ENCODE data around the gene ACOT8.

The ACOT8 gene

GRCh38 chr20:45826381-45827019 is 30.7 kb downstream of the ACOT8 start:
- no peaks in the 10 kb centered on the region for H3K36me3 ChIP-seq (ENCODE audit: insufficient read depth)
- H3K9ac ChIP-seq = no peak overlapping the region

GRCh38 chr20:45823949-45824835 is 33.0 kb downstream of the ACOT8 start:
- H3K4me1 ChIP-seq (ENCODE audit: low read depth, poor library complexity, severe bottlenecking) = no peaks in the 10 kb centered on the region
- H3K4me3 ChIP-seq (IDR thresholded peaks at IDR 0.05; ENCODE audit: insufficient read depth, low read depth, low read length) = no peak overlapping the region
- no peaks in the 10 kb centered on the region for H3K27me3 ChIP-seq (ENCODE audit: insufficient read depth, low read depth)
- no peak overlapping the region for H3K4me2 ChIP-seq
- no peaks in the 10 kb centered on the region for H3K79me2 ChIP-seq (ENCODE audit: insufficient read depth, low read depth)
- H3K27ac ChIP-seq = no peak overlapping the region
- H3K36me3 ChIP-seq (ENCODE audit: insufficient read depth) = no peaks in the 10 kb centered on the region
- no peak overlapping the region for H3K9ac ChIP-seq
- H4K20me1 ChIP-seq (ENCODE audit: insufficient read depth) = no peaks in the 10 kb centered on the region
- TF ChIP-seq, protein P1, sequence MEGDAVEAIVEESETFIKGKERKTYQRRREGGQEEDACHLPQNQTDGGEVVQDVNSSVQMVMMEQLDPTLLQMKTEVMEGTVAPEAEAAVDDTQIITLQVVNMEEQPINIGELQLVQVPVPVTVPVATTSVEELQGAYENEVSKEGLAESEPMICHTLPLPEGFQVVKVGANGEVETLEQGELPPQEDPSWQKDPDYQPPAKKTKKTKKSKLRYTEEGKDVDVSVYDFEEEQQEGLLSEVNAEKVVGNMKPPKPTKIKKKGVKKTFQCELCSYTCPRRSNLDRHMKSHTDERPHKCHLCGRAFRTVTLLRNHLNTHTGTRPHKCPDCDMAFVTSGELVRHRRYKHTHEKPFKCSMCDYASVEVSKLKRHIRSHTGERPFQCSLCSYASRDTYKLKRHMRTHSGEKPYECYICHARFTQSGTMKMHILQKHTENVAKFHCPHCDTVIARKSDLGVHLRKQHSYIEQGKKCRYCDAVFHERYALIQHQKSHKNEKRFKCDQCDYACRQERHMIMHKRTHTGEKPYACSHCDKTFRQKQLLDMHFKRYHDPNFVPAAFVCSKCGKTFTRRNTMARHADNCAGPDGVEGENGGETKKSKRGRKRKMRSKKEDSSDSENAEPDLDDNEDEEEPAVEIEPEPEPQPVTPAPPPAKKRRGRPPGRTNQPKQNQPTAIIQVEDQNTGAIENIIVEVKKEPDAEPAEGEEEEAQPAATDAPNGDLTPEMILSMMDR (conservative IDR thresholded peaks at IDR 0.05; ENCODE audit: low read depth, low read length) = no peak
- H2AFZ ChIP-seq (ENCODE audit: low read depth) = no peak overlapping the region

More at GRCh38 chr20:45826381-45827019, 30.7 kb downstream of the ACOT8 start:
- H3K27me3 ChIP-seq (ENCODE audit: insufficient read depth, low read depth) = no peaks in the 10 kb centered on the region
- no peak overlapping the region for H3K4me3 ChIP-seq (IDR thresholded peaks at IDR 0.05; ENCODE audit: insufficient read depth, low read depth, low read length)
- no peak overlapping the region for H3K4me2 ChIP-seq
- TF ChIP-seq, protein P1 (conservative IDR thresholded peaks at IDR 0.05; ENCODE audit: low read depth, low read length) = no peak
- H3K4me1 ChIP-seq (ENCODE audit: low read depth, poor library complexity, severe bottlenecking) = no peaks in the 10 kb centered on the region
- H3K27ac ChIP-seq = no peak overlapping the region
- H4K20me1 ChIP-seq (ENCODE audit: insufficient read depth) = no peaks in the 10 kb centered on the region
- no peaks in the 10 kb centered on the region for H3K79me2 ChIP-seq (ENCODE audit: insufficient read depth, low read depth)
- no peak overlapping the region for H2AFZ ChIP-seq (ENCODE audit: low read depth)

GRCh38 chr20:45822857-45823256 is 34.3 kb downstream of the ACOT8 start:
- Histone ChIP-seq H2AFZ (ENCODE audit: low read depth) (no peak overlapping the region), H4K20me1 (ENCODE audit: insufficient read depth) (no peaks in the 10 kb centered on the region), H3K4me3 (IDR thresholded peaks at IDR 0.05; ENCODE audit: insufficient read depth, low read depth, low read length) (no peak overlapping the region), H3K9ac (no peak overlapping the region), H3K4me2 (no peak overlapping the region), H3K27me3 (ENCODE audit: insufficient read depth, low read depth) (no peaks in the 10 kb centered on the region), H3K36me3 (ENCODE audit: insufficient read depth) (no peaks in the 10 kb centered on the region), H3K27ac (no peak overlapping the region), H3K4me1 (ENCODE audit: low read depth, poor library complexity, severe bottlenecking) (no peaks in the 10 kb centered on the region), H3K79me2 (ENCODE audit: insufficient read depth, low read depth) (no peaks in the 10 kb centered on the region)
- TF ChIP-seq, protein P1 (conservative IDR thresholded peaks at IDR 0.05; ENCODE audit: low read depth, low read length) = no peak

- Histone ChIP-seq H3K36me3 (ENCODE audit: insufficient read depth) (no peaks in the 10 kb centered on the region), H3K4me1 (ENCODE audit: low read depth, poor library complexity, severe bottlenecking) (no peaks in the 10 kb centered on the region), H4K20me1 (ENCODE audit: insufficient read depth) (no peaks in the 10 kb centered on the region), H3K27ac (no peak overlapping the region), H3K9ac (no peak overlapping the region), H3K4me2 (no peak overlapping the region), H3K79me2 (ENCODE audit: insufficient read depth, low read depth) (no peaks in the 10 kb centered on the region), H2AFZ (ENCODE audit: low read depth) (no peak overlapping the region), H3K4me3 (IDR thresholded peaks at IDR 0.05; ENCODE audit: insufficient read depth, low read depth, low read length) (no peak overlapping the region), H3K27me3 (ENCODE audit: insufficient read depth, low read depth) (no peaks in the 10 kb centered on the region)
- TF ChIP-seq, protein P1 (conservative IDR thresholded peaks at IDR 0.05; ENCODE audit: low read depth, low read length) = no peak
Observed at GRCh38 chr20:45821947-45822346, 35.2 kb downstream of the ACOT8 start.

Data from KMS-11 (cell line).